ENCODE measurements around the gene NOCT.
"Not testable (repeated sequence)": the region's sequence is repeated elsewhere in the genome, so short reads cannot be mapped to it uniquely, and the experiment has no call there.

NOCT gene

GRCh38 chr4:139042981-139043460 is 27.4 kb downstream of the NOCT start:
- peaks cover 9% of the 10 kb centered on the region for H3K36me3 ChIP-seq (ENCODE audit: control insufficient read depth, insufficient read depth, low read length)
- H3K4me1 ChIP-seq (ENCODE audit: control insufficient read depth, insufficient read depth, low read length), result no peaks in the 10 kb centered on the region
- no peak overlapping the region for H3K27ac ChIP-seq (ENCODE audit: insufficient read depth, low read depth, low read length, poor library complexity, severe bottlenecking)
- no peaks in the 10 kb centered on the region for H3K27me3 ChIP-seq (ENCODE audit: control insufficient read depth, insufficient read depth, low read length, poor library complexity, severe bottlenecking)
- H3K4me3 ChIP-seq (ENCODE audit: insufficient read depth, low read depth, low read length), result no peak overlapping the region
- WGBS, 2 experiments, result 94% methylated on average over 10 of the region's 10 CpGs
- H3K9me3 ChIP-seq (ENCODE audit: control insufficient read depth, low read length), result no peaks in the 10 kb centered on the region

GRCh38 chr4:139044291-139044690 is 28.7 kb downstream of the NOCT start:
- peaks cover 9% of the 10 kb centered on the region for H3K36me3 ChIP-seq (ENCODE audit: control insufficient read depth, insufficient read depth, low read length)
- no peaks in the 10 kb centered on the region for H3K9me3 ChIP-seq (ENCODE audit: control insufficient read depth, low read length)
- H3K4me3 ChIP-seq (ENCODE audit: insufficient read depth, low read depth, low read length), result no peak overlapping the region
- H3K4me1 ChIP-seq (ENCODE audit: control insufficient read depth, insufficient read depth, low read length), result no peaks in the 10 kb centered on the region
- H3K27ac ChIP-seq (ENCODE audit: insufficient read depth, low read depth, low read length, poor library complexity, severe bottlenecking), result no peak overlapping the region
- 94 to 96% methylated on average over 2 of the region's 2 CpGs for WGBS, 2 experiments
- no peaks in the 10 kb centered on the region for H3K27me3 ChIP-seq (ENCODE audit: control insufficient read depth, insufficient read depth, low read length, poor library complexity, severe bottlenecking)

GRCh38 chr4:139048026-139048425 is 32.4 kb downstream of the NOCT start:
- H3K27ac ChIP-seq (ENCODE audit: insufficient read depth, low read depth, low read length, poor library complexity, severe bottlenecking), result no peak overlapping the region
- peaks cover 9% of the 10 kb centered on the region for H3K36me3 ChIP-seq (ENCODE audit: control insufficient read depth, insufficient read depth, low read length)
- no peaks in the 10 kb centered on the region for H3K9me3 ChIP-seq (ENCODE audit: control insufficient read depth, low read length)
- H3K27me3 ChIP-seq (ENCODE audit: control insufficient read depth, insufficient read depth, low read length, poor library complexity, severe bottlenecking), result no peaks in the 10 kb centered on the region
- H3K4me1 ChIP-seq (ENCODE audit: control insufficient read depth, insufficient read depth, low read length), result no peaks in the 10 kb centered on the region
- WGBS, 2 experiments, result 93 to 95% methylated on average over 2 to 3 of the region's 3 CpGs
- no peak overlapping the region for H3K4me3 ChIP-seq (ENCODE audit: insufficient read depth, low read depth, low read length)

GRCh38 chr4:139050446-139050845 is 34.9 kb downstream of the NOCT start:
- H3K27ac ChIP-seq (ENCODE audit: insufficient read depth, low read depth, low read length, poor library complexity, severe bottlenecking), result no peak overlapping the region
- H3K4me3 ChIP-seq (ENCODE audit: insufficient read depth, low read depth, low read length), result no peak overlapping the region
- H3K9me3 ChIP-seq (ENCODE audit: control insufficient read depth, low read length), result no peaks in the 10 kb centered on the region
- H3K36me3 ChIP-seq (ENCODE audit: control insufficient read depth, insufficient read depth, low read length), result no peaks in the 10 kb centered on the region
- no peaks in the 10 kb centered on the region for H3K27me3 ChIP-seq (ENCODE audit: control insufficient read depth, insufficient read depth, low read length, poor library complexity, severe bottlenecking)
- no peaks in the 10 kb centered on the region for H3K4me1 ChIP-seq (ENCODE audit: control insufficient read depth, insufficient read depth, low read length)
- 76 to 100% methylated on average over 1 to 2 of the region's 2 CpGs for WGBS, 2 experiments

- Histone ChIP-seq H3K27me3 (ENCODE audit: control insufficient read depth, insufficient read depth, low read length, poor library complexity, severe bottlenecking) (no peaks in the 10 kb centered on the region), H3K4me3 (ENCODE audit: insufficient read depth, low read depth, low read length) (no peak overlapping the region), H3K27ac (ENCODE audit: insufficient read depth, low read depth, low read length, poor library complexity, severe bottlenecking) (no peak overlapping the region), H3K4me1 (ENCODE audit: control insufficient read depth, insufficient read depth, low read length) (no peaks in the 10 kb centered on the region), H3K9me3 (ENCODE audit: control insufficient read depth, low read length) (no peaks in the 10 kb centered on the region), H3K36me3 (ENCODE audit: control insufficient read depth, insufficient read depth, low read length) (no peaks in the 10 kb centered on the region)
- 92 to 98% methylated on average over 1 of the region's 1 CpG for WGBS, 2 experiments
These were observed 38.3 kb downstream of the NOCT start for GRCh38 chr4:139053909-139054308.

- Histone ChIP-seq H3K4me1 (ENCODE audit: control insufficient read depth, insufficient read depth, low read length) (no peaks in the 10 kb centered on the region), H3K36me3 (ENCODE audit: control insufficient read depth, insufficient read depth, low read length) (peaks cover 4% of the 10 kb centered on the region), H3K9me3 (ENCODE audit: control insufficient read depth, low read length) (no peaks in the 10 kb centered on the region), H3K27ac (ENCODE audit: insufficient read depth, low read depth, low read length, poor library complexity, severe bottlenecking) (no peak overlapping the region), H3K4me3 (ENCODE audit: insufficient read depth, low read depth, low read length) (no peak overlapping the region), H3K27me3 (ENCODE audit: control insufficient read depth, insufficient read depth, low read length, poor library complexity, severe bottlenecking) (no peaks in the 10 kb centered on the region)
- 84 to 93% methylated on average over 1 of the region's 1 CpG for WGBS, 2 experiments
These were observed 39.4 kb downstream of the NOCT start for GRCh38 chr4:139054791-139055505.

GRCh38 chr4:139059026-139059425 is 43.4 kb downstream of the NOCT start:
- not testable (repeated sequence) for H3K4me3 ChIP-seq (ENCODE audit: insufficient read depth, low read depth, low read length); H3K4me1 ChIP-seq (ENCODE audit: control insufficient read depth, insufficient read depth, low read length); H3K27me3 ChIP-seq (ENCODE audit: control insufficient read depth, insufficient read depth, low read length, poor library complexity, severe bottlenecking); H3K9me3 ChIP-seq (ENCODE audit: control insufficient read depth, low read length); H3K27ac ChIP-seq (ENCODE audit: insufficient read depth, low read depth, low read length, poor library complexity, severe bottlenecking)
- WGBS, 2 experiments, result 95 to 97% methylated on average over 4 of the region's 4 CpGs
- H3K36me3 ChIP-seq (ENCODE audit: control insufficient read depth, insufficient read depth, low read length), result peaks cover 14% of the 10 kb centered on the region

- 96 to 100% methylated on average over 1 to 2 of the region's 3 CpGs for WGBS, 2 experiments
- H3K36me3 ChIP-seq (ENCODE audit: control insufficient read depth, insufficient read depth, low read length), result peaks cover 22% of the 10 kb centered on the region
These were observed 45.0 kb downstream of the NOCT start for GRCh38 chr4:139060591-139060990.

GRCh38 chr4:139076016-139076744 is 60.6 kb downstream of the NOCT start:
- no peaks in the 10 kb centered on the region for H3K36me3 ChIP-seq (ENCODE audit: control insufficient read depth, insufficient read depth, low read length)
- no CpG with 5 or more reads among the region's 1 CpG for WGBS, 2 experiments
- no peaks in the 10 kb centered on the region for H3K4me1 ChIP-seq (ENCODE audit: control insufficient read depth, insufficient read depth, low read length)
- H3K27ac ChIP-seq (ENCODE audit: insufficient read depth, low read depth, low read length, poor library complexity, severe bottlenecking), result no peak overlapping the region
- H3K9me3 ChIP-seq (ENCODE audit: control insufficient read depth, low read length), result no peaks in the 10 kb centered on the region
- no peaks in the 10 kb centered on the region for H3K27me3 ChIP-seq (ENCODE audit: control insufficient read depth, insufficient read depth, low read length, poor library complexity, severe bottlenecking)
- H3K4me3 ChIP-seq (ENCODE audit: insufficient read depth, low read depth, low read length), result no peak overlapping the region

More at GRCh38 chr4:139060591-139060990, 45.0 kb downstream of the NOCT start:
- Histone ChIP-seq H3K4me1 (ENCODE audit: control insufficient read depth, insufficient read depth, low read length) (no peaks in the 10 kb centered on the region), H3K27ac (ENCODE audit: insufficient read depth, low read depth, low read length, poor library complexity, severe bottlenecking) (no peak overlapping the region), H3K9me3 (ENCODE audit: control insufficient read depth, low read length) (no peaks in the 10 kb centered on the region), H3K27me3 (ENCODE audit: control insufficient read depth, insufficient read depth, low read length, poor library complexity, severe bottlenecking) (no peaks in the 10 kb centered on the region), H3K4me3 (ENCODE audit: insufficient read depth, low read depth, low read length) (no peak overlapping the region)

GRCh38 chr4:139077567-139078355 is 62.2 kb downstream of the NOCT start:
- no peak overlapping the region for H3K27ac ChIP-seq (ENCODE audit: insufficient read depth, low read depth, low read length, poor library complexity, severe bottlenecking)
- no peaks in the 10 kb centered on the region for H3K4me1 ChIP-seq (ENCODE audit: control insufficient read depth, insufficient read depth, low read length)
- no peaks in the 10 kb centered on the region for H3K27me3 ChIP-seq (ENCODE audit: control insufficient read depth, insufficient read depth, low read length, poor library complexity, severe bottlenecking)
- no peaks in the 10 kb centered on the region for H3K9me3 ChIP-seq (ENCODE audit: control insufficient read depth, low read length)
- no peak overlapping the region for H3K4me3 ChIP-seq (ENCODE audit: insufficient read depth, low read depth, low read length)
- no peaks in the 10 kb centered on the region for H3K36me3 ChIP-seq (ENCODE audit: control insufficient read depth, insufficient read depth, low read length)
- 88% methylated on average over 1 of the region's 1 CpG; no CpG with 5 or more reads in 1 of the 2 experiments for WGBS, 2 experiments

Data from ectodermal cell (in vitro differentiated cells).